DOHH2 (cell line): Measurements from ENCODE around the gene NANOS1.

Experiments
- H3F3A ChIP-seq: fragments of 200-600 bp; sonication (generic), shearing (Covaris generic); 2 replicates; pipeline ENCODE4 v1.6.0; 2016; ENCODE audit warnings: antibody characterized with exemption, mild to moderate bottlenecking; ENCODE audit not compliant: control insufficient read depth, insufficient read depth
- H3K27ac ChIP-seq: fragments of 200-600 bp; sonication (generic); 2 replicates; pipeline ENCODE4 v1.5.1; 2014; ENCODE audit warnings: low read depth, mild to moderate bottlenecking, low read length, moderate library complexity
- H3K27me3 ChIP-seq: fragments of 200-600 bp; sonication (generic); 2 replicates; pipeline ENCODE4 v1.6.1; 2014; ENCODE audit warnings: mild to moderate bottlenecking, low read length, mixed read lengths; ENCODE audit not compliant: control insufficient read depth
- H3K36me3 ChIP-seq: fragments of 200-600 bp; sonication (generic); 2 replicates; pipeline ENCODE4 v1.6.1; 2014; ENCODE audit warnings: mild to moderate bottlenecking, low read length, moderate library complexity, mixed read lengths; ENCODE audit not compliant: control insufficient read depth
- H3K4me1 ChIP-seq: fragments of 200-600 bp; sonication (generic); 2 replicates; pipeline ENCODE4 v1.6.1; 2014; ENCODE audit warnings: mild to moderate bottlenecking, low read length, mixed read lengths; ENCODE audit not compliant: control insufficient read depth
- H3K4me2 ChIP-seq: fragments of 200-600 bp; sonication (generic); 2 replicates; pipeline ENCODE4 v1.6.0; 2014; ENCODE audit warnings: mild to moderate bottlenecking, low read length, moderate library complexity
- H3K4me3 ChIP-seq: fragments of 200-600 bp; sonication (generic); 2 replicates; pipeline ENCODE4 v1.5.1; 2014; ENCODE audit warnings: mild to moderate bottlenecking, low read length, mixed read lengths
- H3K79me2 ChIP-seq: fragments of 200-600 bp; sonication (generic); 2 replicates; pipeline ENCODE4 v1.6.1; 2014; ENCODE audit warnings: mild to moderate bottlenecking, low read length, mixed read lengths; ENCODE audit not compliant: control insufficient read depth
- H3K9me2 ChIP-seq: fragments of 200-600 bp; sonication (generic); replicated peaks from 2 replicates; pipeline ENCODE4 v1.6.1; 2014; ENCODE audit warnings: mild to moderate bottlenecking, low read length, mixed read lengths; ENCODE audit not compliant: control insufficient read depth
- H3K9me3 ChIP-seq: fragments of 200-600 bp; sonication (generic); 2 replicates; pipeline ENCODE4 v1.6.1; 2014; ENCODE audit warnings: antibody characterized with exemption, low read length, mixed read lengths; ENCODE audit not compliant: control insufficient read depth, insufficient read depth
- H4K20me1 ChIP-seq: fragments of 200-600 bp; sonication (generic); 2 replicates; pipeline ENCODE4 v1.6.0; 2014; ENCODE audit warnings: low read depth, mild to moderate bottlenecking, antibody characterized with exemption, low read length, moderate library complexity; ENCODE audit not compliant: control insufficient read depth, insufficient read depth
- CTCF ChIP-seq: fragments of 200-600 bp; sonication (generic); IDR thresholded peaks from one replicate; pipeline ENCODE4 v1.5.1; 2014; ENCODE audit warnings: antibody characterized with exemption, mild to moderate bottlenecking, low read depth, low read length; ENCODE audit not compliant: poor library complexity, severe bottlenecking
- EZH2phosphoT487 ChIP-seq: fragments of 200-600 bp; sonication (generic); IDR thresholded peaks from 2 replicates; pipeline ENCODE4 v1.6.1; 2017; ENCODE audit warnings: borderline replicate concordance, mild to moderate bottlenecking, antibody characterized with exemption, low read length, moderate library complexity, mixed read lengths

The NANOS1 gene

DNA sequence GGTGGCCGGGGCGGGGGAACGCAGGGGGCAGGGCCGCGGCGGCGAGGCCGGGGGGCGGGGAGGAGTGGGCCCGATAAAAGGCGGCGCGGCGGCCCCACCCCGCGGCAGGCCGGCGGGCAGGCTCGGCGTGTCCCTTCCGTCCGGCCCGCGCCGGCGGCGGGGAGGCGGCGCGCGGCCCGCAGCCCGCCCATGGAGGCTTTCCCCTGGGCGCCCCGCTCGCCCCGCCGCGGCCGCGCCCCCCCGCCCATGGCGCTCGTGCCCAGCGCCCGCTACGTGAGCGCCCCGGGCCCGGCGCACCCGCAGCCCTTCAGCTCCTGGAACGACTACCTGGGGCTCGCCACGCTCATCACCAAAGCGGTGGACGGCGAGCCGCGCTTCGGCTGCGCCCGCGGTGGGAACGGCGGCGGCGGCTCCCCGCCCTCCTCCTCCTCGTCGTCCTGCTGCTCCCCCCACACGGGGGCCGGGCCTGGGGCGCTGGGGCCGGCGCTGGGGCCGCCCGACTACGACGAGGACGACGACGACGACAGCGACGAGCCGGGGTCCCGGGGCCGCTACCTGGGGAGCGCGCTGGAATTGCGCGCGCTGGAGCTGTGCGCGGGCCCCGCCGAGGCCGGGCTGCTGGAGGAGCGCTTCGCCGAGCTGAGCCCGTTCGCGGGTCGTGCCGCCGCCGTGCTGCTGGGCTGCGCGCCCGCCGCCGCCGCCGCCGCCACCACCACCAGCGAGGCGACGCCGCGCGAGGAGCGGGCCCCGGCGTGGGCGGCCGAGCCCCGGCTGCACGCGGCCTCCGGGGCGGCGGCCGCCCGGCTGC, at the start of gene NANOS1:
TSS of gene NANOS1 (plus strand) at position 102 of the 808 bp plus-strand sequence. CDS start at position 190, 88 bp downstream.
- Histone ChIP-seq H3K9me2 (no peaks in the 10 kb centered on the region), H3K27ac (peak within 1 kb of the TSS; percentile 69), H3K27me3 (peaks cover 3% of the 10 kb centered on the region), H3K4me1 (peaks cover 48% of the 10 kb centered on the region), H3F3A (peaks cover 44% of the 10 kb centered on the region), H4K20me1 (peaks cover 6% of the 10 kb centered on the region; the same call in 1 of the 2 replicates), H3K4me2 (peak within 1 kb of the TSS; percentile 64), H3K9me3 (no peaks in the 10 kb centered on the region), H3K36me3 (peaks cover 32% of the 10 kb centered on the region), H3K4me3 (peak within 1 kb of the TSS; percentile 70), H3K79me2 (peaks cover 16% of the 10 kb centered on the region)
- no peak for TF ChIP-seq EZH2phosphoT487
- no peak for TF ChIP-seq CTCF

GRCh38 chr10:118980135-118980865, 49.2 kb upstream of the NANOS1 start:
- no peaks in the 10 kb centered on the region for H3K4me1 ChIP-seq
- H3K79me2 ChIP-seq, result no peaks in the 10 kb centered on the region
- no peaks in the 10 kb centered on the region for H3K9me2 ChIP-seq
- H3K9me3 ChIP-seq, result no peaks in the 10 kb centered on the region
- no peaks in the 10 kb centered on the region for H4K20me1 ChIP-seq
- H3K27me3 ChIP-seq, result no peaks in the 10 kb centered on the region
- no peaks in the 10 kb centered on the region for H3F3A ChIP-seq
- no peak overlapping the region for H3K4me3 ChIP-seq
- TF ChIP-seq EZH2phosphoT487 (no peak), CTCF (no peak)
- no peak overlapping the region for H3K4me2 ChIP-seq
- H3K27ac ChIP-seq, result no peak overlapping the region
- no peaks in the 10 kb centered on the region for H3K36me3 ChIP-seq

DNA sequence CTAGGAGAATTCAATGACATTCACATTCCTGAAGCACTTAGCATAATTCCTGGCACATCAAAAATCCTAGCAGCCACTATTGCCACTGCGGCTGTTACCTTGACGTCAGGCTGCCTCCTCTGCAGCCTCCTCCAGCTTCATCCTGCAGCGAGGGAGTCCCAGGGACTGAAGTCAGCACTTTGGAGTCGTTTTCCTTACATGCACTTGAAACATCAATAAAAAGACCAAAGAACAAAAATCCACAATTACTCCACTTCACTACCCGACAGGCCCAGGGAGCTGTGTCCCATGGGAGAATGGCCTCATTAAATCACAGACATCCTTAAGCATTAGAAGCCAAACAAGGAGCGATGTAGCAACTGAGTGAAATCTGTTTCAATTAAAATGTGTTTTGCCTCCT, 48.6 kb upstream of the NANOS1 start:
- TF ChIP-seq CTCF, result no peak
- TF ChIP-seq EZH2phosphoT487, result no peak
- H4K20me1 ChIP-seq, result no peaks in the 10 kb centered on the region
- no peaks in the 10 kb centered on the region for H3K79me2 ChIP-seq
- no peaks in the 10 kb centered on the region for H3K27me3 ChIP-seq
- H3K4me3 ChIP-seq, result no peak overlapping the region
- no peak overlapping the region for H3K27ac ChIP-seq
- H3K36me3 ChIP-seq, result no peaks in the 10 kb centered on the region
- H3F3A ChIP-seq, result no peaks in the 10 kb centered on the region
- H3K9me3 ChIP-seq, result no peaks in the 10 kb centered on the region
- H3K4me2 ChIP-seq, result no peak overlapping the region
- no peaks in the 10 kb centered on the region for H3K4me1 ChIP-seq
- no peaks in the 10 kb centered on the region for H3K9me2 ChIP-seq
